ENCODE results near the gene XAF1. TPM values are rescaled to one million over a fixed set of nuclear protein-coding genes. Genes with fewer than 3 reads are reported as not detected.

The XAF1 gene
- total RNA-seq, 1 donor from 2014 or later = 129 TPM

DNA sequence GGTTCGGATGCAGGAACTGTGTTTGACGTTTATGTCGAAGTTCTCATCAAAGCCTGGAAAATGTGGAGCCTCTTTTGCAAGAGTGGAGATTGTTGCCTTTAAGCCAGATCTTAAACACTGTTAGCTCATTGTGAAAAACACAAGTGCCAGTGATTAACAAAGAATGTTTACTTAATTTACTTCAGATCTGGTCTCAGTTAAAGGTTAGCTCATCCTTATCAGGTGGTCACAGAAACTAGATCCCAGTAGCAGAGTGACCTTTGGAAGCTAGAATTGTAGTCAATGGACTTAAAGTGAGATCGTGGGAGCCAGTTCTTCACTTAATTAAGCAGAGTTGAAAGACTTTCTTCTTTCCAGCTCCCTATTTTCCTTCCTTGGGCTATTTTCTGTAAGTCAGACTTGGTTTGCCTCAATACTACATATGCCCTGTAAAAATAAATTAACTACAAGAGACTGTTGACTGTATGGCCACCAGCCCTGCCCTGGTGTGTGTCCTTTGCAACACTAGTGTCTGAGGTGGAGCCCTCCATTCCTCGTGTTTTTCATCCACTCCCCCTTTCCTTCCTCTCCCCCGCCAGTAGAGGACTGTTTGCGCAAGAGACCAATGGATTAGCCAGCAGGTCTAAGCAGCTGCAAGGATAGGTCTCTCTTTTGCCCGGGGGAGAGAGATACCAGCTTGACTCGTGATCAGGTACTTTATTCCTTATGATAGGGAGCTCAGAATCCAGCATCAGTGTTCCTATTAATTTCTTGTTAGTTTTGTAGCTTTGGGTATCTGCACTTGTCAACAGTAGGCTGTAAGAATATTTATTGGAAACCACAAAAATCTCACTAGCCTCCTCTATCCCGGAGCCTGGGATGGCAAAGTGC is 40.4 kb downstream of the XAF1 start:
- H3K9me3 ChIP-seq = no peaks in the 10 kb centered on the region
- intact Hi-C loops (cut with DNase I) = no loop called here
- H3K27me3 ChIP-seq (ENCODE audit: low read depth) = no peaks in the 10 kb centered on the region
- no peak overlapping the region for H3K27ac ChIP-seq
- TF ChIP-seq, protein P1, sequence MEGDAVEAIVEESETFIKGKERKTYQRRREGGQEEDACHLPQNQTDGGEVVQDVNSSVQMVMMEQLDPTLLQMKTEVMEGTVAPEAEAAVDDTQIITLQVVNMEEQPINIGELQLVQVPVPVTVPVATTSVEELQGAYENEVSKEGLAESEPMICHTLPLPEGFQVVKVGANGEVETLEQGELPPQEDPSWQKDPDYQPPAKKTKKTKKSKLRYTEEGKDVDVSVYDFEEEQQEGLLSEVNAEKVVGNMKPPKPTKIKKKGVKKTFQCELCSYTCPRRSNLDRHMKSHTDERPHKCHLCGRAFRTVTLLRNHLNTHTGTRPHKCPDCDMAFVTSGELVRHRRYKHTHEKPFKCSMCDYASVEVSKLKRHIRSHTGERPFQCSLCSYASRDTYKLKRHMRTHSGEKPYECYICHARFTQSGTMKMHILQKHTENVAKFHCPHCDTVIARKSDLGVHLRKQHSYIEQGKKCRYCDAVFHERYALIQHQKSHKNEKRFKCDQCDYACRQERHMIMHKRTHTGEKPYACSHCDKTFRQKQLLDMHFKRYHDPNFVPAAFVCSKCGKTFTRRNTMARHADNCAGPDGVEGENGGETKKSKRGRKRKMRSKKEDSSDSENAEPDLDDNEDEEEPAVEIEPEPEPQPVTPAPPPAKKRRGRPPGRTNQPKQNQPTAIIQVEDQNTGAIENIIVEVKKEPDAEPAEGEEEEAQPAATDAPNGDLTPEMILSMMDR (IDR thresholded peaks at IDR 0.05) = no peak
- no peak for ATAC-seq
- H3K4me1 ChIP-seq = no peaks in the 10 kb centered on the region
- no peaks in the 10 kb centered on the region for H3K36me3 ChIP-seq
- no peak for DNase-seq
- no peak overlapping the region for H3K4me3 ChIP-seq

DNA sequence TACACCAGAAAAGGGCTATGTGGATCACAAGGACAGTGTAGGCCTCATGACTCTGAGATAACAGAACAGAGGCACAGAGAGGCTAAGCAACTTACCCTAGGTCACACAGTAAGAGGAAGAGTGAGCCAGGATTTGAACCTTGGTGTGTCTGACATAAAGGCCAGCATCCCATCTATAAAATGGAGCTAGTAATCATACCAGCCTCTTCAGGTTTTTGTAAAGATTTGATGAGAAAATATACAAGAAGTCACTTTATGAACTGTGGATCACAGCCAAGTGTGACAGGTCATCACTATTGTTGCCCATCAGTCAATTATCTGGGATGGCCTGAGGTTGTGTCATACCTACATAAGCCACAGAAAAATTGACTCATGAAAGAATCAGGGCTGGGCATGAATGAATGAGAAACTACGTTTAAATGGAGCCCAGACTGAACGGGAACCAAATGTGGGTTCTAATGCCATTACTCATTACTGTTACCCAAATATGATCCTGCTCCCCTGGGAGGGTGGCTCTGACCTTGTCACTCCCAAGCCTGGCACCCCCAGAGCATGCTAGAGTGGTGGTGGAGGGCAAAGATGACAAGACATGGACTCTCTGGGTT is 41.1 kb downstream of the XAF1 start:
- DNase-seq = no peak

DNA sequence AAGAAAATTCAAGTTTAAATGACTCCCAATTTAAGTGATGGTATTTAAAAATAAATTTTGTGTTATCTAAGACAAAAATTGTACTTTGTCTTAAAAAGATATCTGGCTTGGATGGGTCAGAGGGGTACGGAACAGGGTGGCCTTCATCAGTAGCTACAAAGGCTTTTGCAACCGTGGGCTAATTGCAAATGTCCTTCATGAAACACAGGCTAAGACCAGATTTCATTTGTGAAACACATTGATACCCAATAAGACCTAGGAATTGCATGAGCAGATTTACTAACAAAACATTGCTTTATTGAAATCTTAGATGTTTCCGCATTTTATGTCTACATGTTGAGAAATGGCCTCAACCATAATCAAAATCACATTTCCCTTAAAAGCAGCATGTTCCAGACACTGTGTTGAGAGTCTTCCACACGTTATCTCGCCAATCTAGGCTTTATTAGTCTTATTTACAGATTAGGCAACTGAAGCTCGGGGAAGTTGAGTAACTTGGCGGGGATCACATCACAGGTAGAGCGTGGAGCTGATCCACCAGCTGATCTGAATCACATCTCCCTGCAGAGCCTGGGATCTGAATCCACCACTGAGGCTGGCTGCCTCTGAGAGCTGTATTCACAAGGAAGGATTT is 42.0 kb downstream of the XAF1 start:
- peak in 1 of 2 donors; percentile 33 for ATAC-seq
- intact Hi-C loops (cut with DNase I) = no loop called here

More for the DNA sequence above, 41.1 kb downstream of the XAF1 start:
- Histone ChIP-seq H3K27ac (no peak overlapping the region), H3K4me3 (no peak overlapping the region), H3K9me3 (no peaks in the 10 kb centered on the region), H3K27me3 (ENCODE audit: low read depth) (no peaks in the 10 kb centered on the region), H3K36me3 (no peaks in the 10 kb centered on the region), H3K4me1 (no peaks in the 10 kb centered on the region)
- intact Hi-C loops (cut with DNase I) = no loop called here
- TF ChIP-seq, protein P1 (IDR thresholded peaks at IDR 0.05) = no peak
- no peak for ATAC-seq

DNA sequence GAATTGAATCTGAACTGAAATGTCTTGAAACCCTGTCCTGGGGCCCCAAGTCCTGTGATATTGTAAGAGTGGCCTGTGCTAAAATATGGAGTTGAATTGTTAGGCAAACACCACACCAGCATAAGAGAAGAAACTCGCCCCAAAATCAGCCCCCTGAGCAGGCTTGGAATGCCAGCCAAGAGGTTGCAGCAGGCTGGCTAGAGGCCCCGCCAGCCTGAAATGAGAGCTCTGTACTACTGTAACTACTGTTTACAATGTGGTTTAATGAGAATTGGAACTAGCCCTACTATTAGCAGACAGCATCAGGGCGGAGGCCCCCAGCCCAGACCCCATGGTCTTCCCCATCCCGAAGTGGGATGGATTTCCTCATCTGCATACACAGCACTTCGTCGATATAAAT is 43.9 kb downstream of the XAF1 start:
- no peak overlapping the region for H3K4me3 ChIP-seq
- intact Hi-C loops (cut with DNase I) = no loop called here
- no peaks in the 10 kb centered on the region for H3K4me1 ChIP-seq
- no peaks in the 10 kb centered on the region for H3K27me3 ChIP-seq (ENCODE audit: low read depth)
- no peak for DNase-seq
- no peak for ATAC-seq
- TF ChIP-seq, protein P1 (IDR thresholded peaks at IDR 0.05) = no peak
- no peak overlapping the region for H3K27ac ChIP-seq
- H3K36me3 ChIP-seq = no peaks in the 10 kb centered on the region
- no peaks in the 10 kb centered on the region for H3K9me3 ChIP-seq

More for the DNA sequence above, 42.0 kb downstream of the XAF1 start:
- no peaks in the 10 kb centered on the region for H3K27me3 ChIP-seq (ENCODE audit: low read depth)
- H3K4me3 ChIP-seq = no peak overlapping the region
- no peaks in the 10 kb centered on the region for H3K4me1 ChIP-seq
- H3K27ac ChIP-seq = no peak overlapping the region
- no peak for DNase-seq
- no peaks in the 10 kb centered on the region for H3K36me3 ChIP-seq
- TF ChIP-seq, protein P1 (IDR thresholded peaks at IDR 0.05) = no peak
- no peaks in the 10 kb centered on the region for H3K9me3 ChIP-seq

DNA sequence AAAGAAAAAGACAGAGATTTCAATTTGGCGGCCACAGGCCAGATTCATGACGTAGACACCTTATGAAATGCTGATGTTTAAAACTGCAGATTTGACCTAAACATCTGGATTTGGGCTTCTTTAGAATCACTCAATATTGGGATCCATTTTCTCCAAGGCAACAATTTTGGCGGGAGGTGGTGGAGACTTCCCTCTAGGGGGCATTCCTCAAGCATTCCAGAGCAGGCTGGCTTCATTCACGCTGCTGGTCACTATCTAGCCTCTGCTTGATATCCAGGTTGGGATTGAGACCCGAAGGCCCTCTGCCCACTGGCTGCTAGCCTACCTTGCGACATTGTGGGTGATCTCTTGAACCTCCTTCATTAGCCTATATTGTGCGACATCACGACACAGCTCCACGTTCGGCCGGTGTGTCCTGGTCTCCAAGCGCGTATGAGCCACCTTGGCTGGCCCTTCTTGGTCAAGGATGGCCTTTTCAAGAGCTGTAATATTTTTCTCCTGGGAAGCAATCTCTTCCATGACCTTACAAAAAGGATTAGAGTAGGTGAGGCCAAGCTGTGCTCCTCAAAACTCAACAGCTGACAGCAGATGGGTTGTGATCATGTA is 44.7 kb downstream of the XAF1 start:
- H3K27ac ChIP-seq = no peak overlapping the region
- ATAC-seq = no peak
- no peak for DNase-seq
- no peaks in the 10 kb centered on the region for H3K4me1 ChIP-seq
- no peaks in the 10 kb centered on the region for H3K27me3 ChIP-seq (ENCODE audit: low read depth)
- intact Hi-C loops (cut with DNase I) = no loop called here
- H3K36me3 ChIP-seq = no peaks in the 10 kb centered on the region
- no peaks in the 10 kb centered on the region for H3K9me3 ChIP-seq
- TF ChIP-seq, protein P1 (IDR thresholded peaks at IDR 0.05) = peak; percentile 52
- no peak overlapping the region for H3K4me3 ChIP-seq
